Sigmoid colon (tissue), 7 donors: ENCODE measurements around the gene TWNK. TPM values are rescaled to one million over a fixed set of nuclear protein-coding genes. Genes with fewer than 3 reads are reported as not detected.
"Not testable (repeated sequence)": the region's sequence is repeated elsewhere in the genome, so short reads cannot be mapped to it uniquely, and the experiment has no call there.

Experiments
- DNase-seq: peaks from one replicate; pipeline ENCODE4 v3.0.0-alpha.2; 2019
- H3K27ac ChIP-seq, 4 donors: fragments of 200-600 bp; sonication (generic); one replicate each; pipeline ENCODE4 v1.5.1; 2016 to 2019; ENCODE audit warnings: mild to moderate bottlenecking in 1 of 4
- H3K27me3 ChIP-seq, 3 donors: fragments of 200-600 bp; sonication (generic); one replicate each; pipeline ENCODE4 v1.5.1; 2019; ENCODE audit warnings: mild to moderate bottlenecking in 1 of 3
- H3K36me3 ChIP-seq, 4 donors: fragments of 200-600 bp; sonication (generic); one replicate each; pipeline ENCODE4 v1.5.1; 2016 to 2019
- H3K4me1 ChIP-seq, 4 donors: fragments of 200-600 bp; sonication (generic); one replicate each; pipeline ENCODE4 v1.5.1; 2017 to 2019
- H3K4me3 ChIP-seq, 4 donors: fragments of 200-600 bp; sonication (generic); one replicate each; pipeline ENCODE4 v1.5.1; 2017 to 2019; ENCODE audit warnings: mild to moderate bottlenecking in 2 of 4, moderate library complexity in 1 of 4
- H3K9me3 ChIP-seq, 4 donors: fragments of 200-600 bp in 3 of 4; sonication (generic) in 3 of 4; one replicate each; pipeline versions ENCODE4 v1.5.1 to v1.6.1; 2013 to 2019
- CTCF ChIP-seq, 4 experiments: fragments of 450-650 bp in 3 of 4; fragments of 200-600 bp in 1 of 4; IDR thresholded peaks; one replicate each; pipeline ENCODE4 v1.5.1; 2016 to 2019; ENCODE audit warnings: antibody characterized with exemption in 4 of 4, mild to moderate bottlenecking in 3 of 4, moderate library complexity in 2 of 4
- EP300 ChIP-seq, 4 donors: sonication (generic); formaldehyde crosslinking; IDR thresholded peaks; one replicate each; pipeline ENCODE4 v1.6.1; 2017; ENCODE audit warnings: antibody characterized with exemption in 4 of 4
- POLR2A ChIP-seq, 2 donors: fragments of 450-650 bp; IDR thresholded peaks; one replicate each; pipeline ENCODE4 v1.6.1; 2016; ENCODE audit warnings: antibody characterized with exemption in 2 of 2, mild to moderate bottlenecking in 2 of 2, moderate library complexity in 2 of 2
- POLR2AphosphoS5 ChIP-seq, 4 donors: sonication (generic); formaldehyde crosslinking; IDR thresholded peaks; one replicate each; pipeline ENCODE4 v1.6.1; 2017; ENCODE audit warnings: antibody characterized with exemption in 4 of 4
- WGBS, 2 donors: extraction: QIAGEN DNeasy Blood & Tissue Kit; methylation state at CpG; one replicate each; pipeline ENCODE4 v1.1.7; 2013; 5-methylcytosine and 5-hydroxymethylcytosine counted together
- intact Hi-C: fragments of 100-400 bp; cut with DNase I; formaldehyde crosslinking; loops from one replicate; pipeline ENCODE4 v1.15.1; 2023
- polyA plus RNA-seq, 3 donors: library from polyadenylated mRNA; stranded (reverse); fragments of 200-250 nt; gene quantifications; one replicate each; pipeline ENCODE4 v1.2.3, GENCODE V29; 2013
- total RNA-seq, 4 donors: library from RNA; depleted of rRNA; stranded (reverse); fragments of >200 nt; gene quantifications; one replicate each; pipeline ENCODE4 v1.1.0, GENCODE V29; 2016
- donor health status: healthy with polysubstance abuse.
- donor health status: Bipolar disorder and iron deficiency.
- donor health status: healthy.

Gene TWNK
- total and polyA plus RNA-seq, 7 donors: 2.4 to 9.0 (median 3.9) TPM

- H3K27me3 ChIP-seq: peaks cover 0 to 10% (median 0%) of the 10 kb centered on the region in 3 donors
- peaks cover 0 to 18% (median 17%) of the 10 kb centered on the region in 4 donors for H3K4me1 ChIP-seq
- H3K36me3 ChIP-seq: peaks cover 0 to 7% (median 0%) of the 10 kb centered on the region in 4 donors
- intact Hi-C loops: no loop called here
- 15 to 63% methylated on average over 4 of the region's 4 CpGs for WGBS, 2 donors
- peak; percentile 41 for DNase-seq
- no peaks in the 10 kb centered on the region for H3K9me3 ChIP-seq
- TF ChIP-seq CTCF (IDR thresholded peaks at IDR 0.05) (no peak), EP300 (IDR thresholded peaks at IDR 0.05) (no peak), POLR2AphosphoS5 (IDR thresholded peaks at IDR 0.05) (no peak), POLR2A (IDR thresholded peaks at IDR 0.05) (no peak)
- H3K27ac ChIP-seq: no peak overlapping the region
- no peak overlapping the region for H3K4me3 ChIP-seq
Observed at GRCh38 chr10:100970914-100971811, 16.2 kb upstream of the TWNK start.

GRCh38 chr10:100972115-100972903 is 15.0 kb upstream of the TWNK start:
- intact Hi-C loops: no loop called here
- H3K27ac ChIP-seq: no peak overlapping the region
- H3K27me3 ChIP-seq: peaks cover 0 to 10% (median 0%) of the 10 kb centered on the region in 3 donors
- no peaks in the 10 kb centered on the region for H3K36me3 ChIP-seq
- DNase-seq: peak; percentile 43
- peaks cover 0 to 18% (median 17%) of the 10 kb centered on the region in 4 donors for H3K4me1 ChIP-seq
- 79 to 83% methylated on average over 13 of the region's 13 CpGs for WGBS, 2 donors
- no peaks in the 10 kb centered on the region for H3K9me3 ChIP-seq
- H3K4me3 ChIP-seq: no peak overlapping the region
- TF ChIP-seq CTCF (IDR thresholded peaks at IDR 0.05) (no peak), POLR2A (IDR thresholded peaks at IDR 0.05) (no peak), POLR2AphosphoS5 (IDR thresholded peaks at IDR 0.05) (no peak)

GRCh38 chr10:100972904-100973535 is 14.3 kb upstream of the TWNK start:
- Histone ChIP-seq H3K36me3 (peaks cover 0 to 1% (median 0%) of the 10 kb centered on the region in 4 donors), H3K27ac (no peak overlapping the region), H3K27me3 (peaks cover 0 to 10% (median 0%) of the 10 kb centered on the region in 3 donors), H3K4me1 (peaks cover 0 to 18% (median 17%) of the 10 kb centered on the region in 4 donors), H3K9me3 (no peaks in the 10 kb centered on the region), H3K4me3 (no peak overlapping the region)
- DNase-seq: peak; percentile 42
- WGBS, 2 donors: 93% methylated on average over 6 of the region's 6 CpGs
- intact Hi-C loops: no loop called here
- no peak for TF ChIP-seq EP300 (IDR thresholded peaks at IDR 0.05)

GRCh38 chr10:100975397-100975796 is 11.9 kb upstream of the TWNK start:
- H3K4me1 ChIP-seq, DNase-seq, H3K27me3 ChIP-seq, intact Hi-C loops, H3K9me3 ChIP-seq, H3K27ac ChIP-seq, H3K4me3 ChIP-seq: not testable (repeated sequence)
- WGBS, 2 donors: 83 to 87% methylated on average over 8 of the region's 8 CpGs
- H3K36me3 ChIP-seq: peaks cover 0 to 16% (median 0%) of the 10 kb centered on the region in 4 donors

- Histone ChIP-seq H3K27ac (no peak overlapping the region), H3K4me1 (no peaks in the 10 kb centered on the region), H3K36me3 (peaks cover 5 to 30% (median 8%) of the 10 kb centered on the region in 4 donors), H3K9me3 (no peaks in the 10 kb centered on the region), H3K27me3 (no peaks in the 10 kb centered on the region), H3K4me3 (no peak overlapping the region)
- DNase-seq: no peak
- intact Hi-C loops: no loop called here
- whole genome bisulfite sequencing, 2 donors: 64 to 81% methylated on average over 3 of the region's 3 CpGs
- TF ChIP-seq POLR2A (IDR thresholded peaks at IDR 0.05): no peak
Observed at GRCh38 chr10:100976906-100977305, 10.4 kb upstream of the TWNK start.

- H3K4me1 ChIP-seq: no peaks in the 10 kb centered on the region
- no peaks in the 10 kb centered on the region for H3K27me3 ChIP-seq
- no peak for TF ChIP-seq POLR2AphosphoS5 (IDR thresholded peaks at IDR 0.05)
- intact Hi-C loops: no loop called here
- H3K27ac ChIP-seq: no peak overlapping the region
- no peak overlapping the region for H3K4me3 ChIP-seq
- no peaks in the 10 kb centered on the region for H3K9me3 ChIP-seq
- WGBS, 2 donors: 84 to 89% methylated on average over 6 of the region's 6 CpGs
- H3K36me3 ChIP-seq: peaks cover 5 to 35% (median 8%) of the 10 kb centered on the region in 4 donors
- peak; percentile 13 for DNase-seq
Observed at GRCh38 chr10:100977436-100977835, 9.9 kb upstream of the TWNK start.
